HepG2 (cell line): ENCODE data around the gene GRAMD2A. TPM values are rescaled to one million over a fixed set of nuclear protein-coding genes. Genes with fewer than 3 reads are reported as not detected.

Experiments used
- ATAC-seq: fragments of 200-7000 bp; cut with Tn5 transposase; 3 replicates; pipeline ENCODE4 v1.9.1; 2020; ENCODE audit warnings: mild to moderate bottlenecking, moderate library complexity
- BruUV-seq: library from RNA; stranded (reverse); fragments of 400-500 nt; replicated peaks from 2 replicates; lab custom pipeline; 2021; lab: Mats Ljungman, UMichigan
- CTCF ChIA-PET: fragments of 300-600 bp; formaldehyde crosslinking; extraction: SDS; loops from one replicate; lab custom pipeline; 2021; ENCODE audit warnings: low total read pairs, inconsistent platforms, low intra/inter-chr PET ratio; lab: Yijun Ruan, JAX
- POLR2A ChIA-PET: fragments of 350-600 bp; sonication (Branson Sonifier 250); formaldehyde crosslinking; loops from one replicate; lab custom pipeline; 2020; ENCODE audit warnings: antibody characterized with exemption, inconsistent platforms; lab: Yijun Ruan, JAX
- DNase-seq: peaks from one replicate; pipeline ENCODE4 v3.0.0-alpha.2; 2015; ENCODE audit warnings: low spot score
- FAIRE-seq: peaks from 3 replicates; lab custom pipeline; 2011; peaks lifted over from hg19 to GRCh38; lab: Jason Lieb, UNC
- H2AFZ ChIP-seq: one replicate; pipeline ENCODE4 v1.6.1; 2011; ENCODE audit warnings: low read length, inconsistent platforms
- H3K27ac ChIP-seq: fragments of 300-600 bp; 3 replicates; pipeline ENCODE4 v1.8.0; 2011; ENCODE audit warnings: mixed run types, mild to moderate bottlenecking, mixed read lengths, low read length, inconsistent platforms; ENCODE audit not compliant: insufficient read depth; ENCODE audit errors: extremely low read length
- H3K27me3 ChIP-seq, 2 experiments: fragments of 200-600 bp in 1 of 2; 2 replicates in 1 of 2; 3 replicates in 1 of 2; pipeline versions ENCODE4 v1.6.0 to v1.8.0; 2011; ENCODE audit warnings: low read length in 2 of 2, mild to moderate bottlenecking in 2 of 2, moderate library complexity in 2 of 2, inconsistent platforms in 1 of 2; ENCODE audit not compliant: insufficient read depth in 2 of 2, control insufficient read depth in 1 of 2
- H3K36me3 ChIP-seq, 2 experiments: fragments of 200-600 bp in 1 of 2; replicated peaks in 1 of 2; 2 replicates in 1 of 2; 3 replicates in 1 of 2; pipeline versions ENCODE4 v1.5.1 to v1.8.0; 2011; ENCODE audit warnings: low read length in 2 of 2, inconsistent platforms in 1 of 2; ENCODE audit not compliant: insufficient read depth in 2 of 2, control insufficient read depth in 1 of 2
- H3K4me1 ChIP-seq: 2 replicates; pipeline ENCODE4 v1.5.1; 2012; ENCODE audit warnings: low read length, inconsistent platforms; ENCODE audit not compliant: insufficient read depth
- H3K4me2 ChIP-seq: 2 replicates; pipeline ENCODE4 v1.6.0; 2011; ENCODE audit warnings: low read depth, low read length, inconsistent platforms
- H3K4me3 ChIP-seq, 3 experiments: fragments of 200-600 bp in 1 of 3; sonication (generic), shearing (Covaris generic) in 1 of 3; replicated peaks in 1 of 3; 2 replicates each; pipeline ENCODE4 v1.5.1; 2011 to 2016; ENCODE audit warnings: low read length in 3 of 3, inconsistent platforms in 2 of 3, low read depth in 2 of 3, mild to moderate bottlenecking in 2 of 3, control low read depth in 1 of 3, mixed read lengths in 1 of 3; ENCODE audit not compliant: insufficient read depth in 1 of 3
- H3K79me2 ChIP-seq: one replicate; pipeline ENCODE4 v1.6.1; 2011; ENCODE audit warnings: low read length, inconsistent platforms; ENCODE audit not compliant: insufficient read depth
- H3K9ac ChIP-seq: 2 replicates; pipeline ENCODE4 v1.6.0; 2011; ENCODE audit warnings: mild to moderate bottlenecking, low read depth, low read length, inconsistent platforms; ENCODE audit not compliant: insufficient read depth
- H3K9me3 ChIP-seq: 2 replicates; pipeline ENCODE4 v1.5.1; 2012; ENCODE audit warnings: mild to moderate bottlenecking, low read length
- H4K20me1 ChIP-seq: 2 replicates; pipeline ENCODE4 v1.6.0; 2011; ENCODE audit warnings: inconsistent platforms, mild to moderate bottlenecking, low read length, moderate library complexity; ENCODE audit not compliant: insufficient read depth
- ARHGAP35 ChIP-seq: sonication (generic); formaldehyde crosslinking; IDR thresholded peaks from 2 replicates; pipeline ENCODE4 v1.9.0; 2022; ENCODE audit warnings: mild to moderate bottlenecking, inconsistent platforms, moderate library complexity, missing genetic modification reagents, borderline replicate concordance
- ARID3A ChIP-seq: IDR thresholded peaks from 2 replicates; pipeline ENCODE4 v1.6.1; 2012; ENCODE audit warnings: low read depth, low read length, improper control_type of control experiment
- ETS1 ChIP-seq: sonication (generic); formaldehyde crosslinking; IDR thresholded peaks from 2 replicates; pipeline ENCODE4 v1.4.0; 2020; ENCODE audit warnings: missing genetic modification reagents
- FOXM1 ChIP-seq: sonication (generic); formaldehyde crosslinking; IDR thresholded peaks from 2 replicates; pipeline ENCODE4 v1.5.0; 2020; ENCODE audit warnings: missing genetic modification reagents
- MTF1 ChIP-seq: sonication (generic); formaldehyde crosslinking; IDR thresholded peaks from 2 replicates; pipeline ENCODE4 v1.5.0; 2020; ENCODE audit warnings: missing genetic modification reagents
- WGBS: methylation state at CpG from one replicate; pipeline ENCODE4 v1.1.6; 2017; ENCODE audit warnings: low lambda C conversion rate; 5-methylcytosine and 5-hydroxymethylcytosine counted together
- in situ Hi-C: cut with HindIII; loops from 2 replicates; pipeline ENCODE4 v1.10.0; 2017; ENCODE audit warnings: low pct_unique_long_range_greater_than_20kb; ENCODE audit not compliant: extremely low pct_ligation_motif_present
- intact Hi-C: fragments of 100-400 bp; cut with micrococcal nuclease; formaldehyde crosslinking; loops from one replicate; pipeline ENCODE4 v1.10.0; 2022; ENCODE audit not compliant: unreplicated experiment
- polyA plus RNA-seq, 8 experiments: library from polyadenylated mRNA; depleted of rRNA in 3 of 8; stranded (reverse) in 7 of 8; unstranded in 1 of 8; fragments of >200 nt; fragmentation: Illumina TruSeq in 4 of 8; extraction: Trizol in 4 of 8; gene quantifications; 2 replicates each; pipeline versions ENCODE4 v1.2.1 to v1.2.3, GENCODE V29; 2011 to 2016; ENCODE audit warnings: low read depth in 4 of 8, missing spikeins in 1 of 8, mixed read lengths in 1 of 8; ENCODE audit not compliant: insufficient read depth in 1 of 8
- total RNA-seq, 5 experiments: library from RNA; depleted of rRNA; stranded (reverse); fragments of >200 nt; fragmentation: Illumina TruSeq; extraction: Trizol; gene quantifications; 2 replicates each; pipeline ENCODE4 v1.2.3, GENCODE V29; 2016; ENCODE audit warnings: low read depth in 1 of 5

GRAMD2A gene
- total and polyA plus RNA-seq, 2 of the 13 experiments (the other 11 are each of a cell fraction or from before 2014, with no cell fraction given), result 0.04 TPM; not detected in 1

- H3K27ac ChIP-seq, result no peak overlapping the region
- H3K4me1 ChIP-seq, result peaks cover 28% of the 10 kb centered on the region
- POLR2A ChIA-PET, result no interaction called here
- CTCF ChIA-PET, result no interaction called here
- H3K36me3 ChIP-seq, result peaks cover 5 to 15% of the 10 kb centered on the region in 2 experiments; a peak in 4 of 5 replicates
- WGBS, result 0% methylated on average over 1 of the region's 6 CpGs
- no peak overlapping the region for H3K4me2 ChIP-seq
- in situ Hi-C loops (no loop called here), intact Hi-C loops (no loop called here)
- H2AFZ ChIP-seq, result no peak overlapping the region
- peaks cover 23% of the 10 kb centered on the region for H4K20me1 ChIP-seq
- H3K9me3 ChIP-seq, result no peaks in the 10 kb centered on the region
- no TSS peak for BruUV-seq
- ATAC-seq (no peak), DNase-seq (no peak), FAIRE-seq (no peak)
- no peak overlapping the region for H3K4me3 ChIP-seq
- H3K27me3 ChIP-seq, result peaks cover 6 to 11% of the 10 kb centered on the region in 2 experiments; a peak in 3 of 5 replicates
- no peak overlapping the region for H3K9ac ChIP-seq
- no peaks in the 10 kb centered on the region for H3K79me2 ChIP-seq
- no peak for TF ChIP-seq MTF1 (CRISPR knock-in tag)
- TF ChIP-seq ARHGAP35, result no peak
- TF ChIP-seq ETS1 (CRISPR knock-in tag), result no peak
- TF ChIP-seq ARID3A, result no peak
- TF ChIP-seq FOXM1 (CRISPR knock-in tag), result no peak
These were observed 2.5 kb downstream of the GRAMD2A start for GRCh38 chr15:72195101-72195511.
